ENCODE measurements around the gene GALNT2.

GRCh38 chr1:230037261-230037660 lies 29.8 kb upstream of the GALNT2 start:
- no peak for TF ChIP-seq CREBL2 (CRISPR knock-in tag; IDR thresholded peaks at IDR 0.05; ENCODE audit: borderline replicate concordance)
- no peak for TF ChIP-seq MAX (IDR thresholded peaks at IDR 0.05)
- no peak for TF ChIP-seq ZNF629 (CRISPR knock-in tag; conservative IDR thresholded peaks at IDR 0.05)
- TF ChIP-seq TOE1 (CRISPR knock-in tag; IDR thresholded peaks at IDR 0.05) = no peak
- no peak for TF ChIP-seq SP1 (IDR thresholded peaks at IDR 0.05)
- no peak for TF ChIP-seq SP1 (CRISPR knock-in tag; IDR thresholded peaks at IDR 0.05)

Data from HepG2 (cell line).